ENCODE results near the gene OR5H14. TPM values are rescaled to one million over a fixed set of nuclear protein-coding genes. Genes with fewer than 3 reads are reported as not detected.
"Not testable (repeated sequence)": the region's sequence is repeated elsewhere in the genome, so short reads cannot be mapped to it uniquely, and the experiment has no call there.

The OR5H14 gene
- total RNA-seq, 1 donor, result not detected

DNA sequence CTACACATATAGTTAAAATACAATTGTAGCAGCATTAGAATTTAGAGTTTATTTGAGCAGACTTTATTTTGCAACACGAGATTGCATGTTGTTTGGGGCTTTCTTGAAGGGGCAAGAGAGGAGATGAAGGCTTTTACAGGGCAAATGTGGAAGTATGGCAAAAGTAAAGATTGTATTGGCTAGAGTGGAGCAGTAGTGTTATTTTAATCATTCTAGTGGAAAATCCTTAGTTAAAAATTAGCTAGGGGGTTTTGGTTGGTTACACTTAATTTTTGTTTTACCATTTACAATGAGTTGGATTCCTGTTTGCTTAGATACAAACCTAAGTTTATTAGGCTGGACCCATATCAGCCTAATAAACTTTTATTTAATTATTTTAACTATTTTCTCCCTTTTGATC is 23.8 kb downstream of the OR5H14 start:
- TF ChIP-seq, protein P1, sequence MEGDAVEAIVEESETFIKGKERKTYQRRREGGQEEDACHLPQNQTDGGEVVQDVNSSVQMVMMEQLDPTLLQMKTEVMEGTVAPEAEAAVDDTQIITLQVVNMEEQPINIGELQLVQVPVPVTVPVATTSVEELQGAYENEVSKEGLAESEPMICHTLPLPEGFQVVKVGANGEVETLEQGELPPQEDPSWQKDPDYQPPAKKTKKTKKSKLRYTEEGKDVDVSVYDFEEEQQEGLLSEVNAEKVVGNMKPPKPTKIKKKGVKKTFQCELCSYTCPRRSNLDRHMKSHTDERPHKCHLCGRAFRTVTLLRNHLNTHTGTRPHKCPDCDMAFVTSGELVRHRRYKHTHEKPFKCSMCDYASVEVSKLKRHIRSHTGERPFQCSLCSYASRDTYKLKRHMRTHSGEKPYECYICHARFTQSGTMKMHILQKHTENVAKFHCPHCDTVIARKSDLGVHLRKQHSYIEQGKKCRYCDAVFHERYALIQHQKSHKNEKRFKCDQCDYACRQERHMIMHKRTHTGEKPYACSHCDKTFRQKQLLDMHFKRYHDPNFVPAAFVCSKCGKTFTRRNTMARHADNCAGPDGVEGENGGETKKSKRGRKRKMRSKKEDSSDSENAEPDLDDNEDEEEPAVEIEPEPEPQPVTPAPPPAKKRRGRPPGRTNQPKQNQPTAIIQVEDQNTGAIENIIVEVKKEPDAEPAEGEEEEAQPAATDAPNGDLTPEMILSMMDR (IDR thresholded peaks at IDR 0.05; ENCODE audit: insufficient read depth, low read depth, low read length), result no peak
- H3K4me3 ChIP-seq (ENCODE audit: low read depth, low read length), result no peak overlapping the region
- DNase-seq (ENCODE audit: low read depth), result no peak

DNA sequence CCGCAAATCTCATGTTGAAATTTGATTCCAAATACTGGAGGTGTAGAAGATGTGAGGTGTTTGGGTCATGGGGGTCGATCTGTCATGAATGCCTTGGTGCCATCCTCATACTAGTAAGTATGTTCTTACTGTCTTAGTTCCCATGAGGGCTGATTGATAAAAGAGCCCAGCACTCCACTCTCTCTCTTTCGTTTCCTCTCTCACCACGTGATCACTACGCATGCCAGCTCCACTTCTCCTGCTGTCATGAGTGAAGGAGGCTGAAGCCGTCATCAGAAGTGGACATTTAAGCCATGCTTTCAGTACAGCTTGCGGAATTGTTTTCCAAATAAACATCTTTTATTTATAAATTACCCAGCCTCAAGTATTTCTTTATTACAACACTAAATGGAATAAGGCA is 25.3 kb downstream of the OR5H14 start:
- H3K4me3 ChIP-seq (ENCODE audit: low read depth, low read length), result no peak overlapping the region
- no peak for DNase-seq (ENCODE audit: low read depth)
- TF ChIP-seq, protein P1 (IDR thresholded peaks at IDR 0.05; ENCODE audit: insufficient read depth, low read depth, low read length), result no peak

DNA sequence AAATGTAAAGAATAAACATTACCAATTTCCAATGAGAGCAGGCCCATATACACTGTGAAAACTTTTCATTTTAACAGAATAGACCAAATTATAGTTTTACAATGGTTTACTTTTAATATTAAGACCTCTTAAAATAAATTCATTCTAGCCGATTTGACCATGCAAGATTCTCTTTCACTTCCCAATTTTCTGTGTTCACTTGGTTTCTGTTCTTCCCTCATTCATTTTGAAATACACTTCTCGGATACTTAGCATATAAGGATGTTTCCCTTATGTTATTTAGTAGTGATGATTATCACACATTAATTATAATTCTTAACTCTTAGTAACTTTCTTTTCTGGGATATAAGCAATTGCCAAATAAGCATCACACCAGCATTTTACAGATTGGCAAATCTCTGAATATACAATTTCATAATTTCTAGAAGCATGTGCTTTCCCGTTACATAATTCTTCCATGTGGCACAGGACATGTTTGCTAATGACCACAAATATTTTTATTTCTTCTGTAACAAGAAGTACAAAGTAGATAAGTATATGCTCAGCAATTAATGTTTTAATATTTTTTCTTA is 33.1 kb downstream of the OR5H14 start:
- DNase-seq (ENCODE audit: low read depth), result no peak
- TF ChIP-seq, protein P1 (IDR thresholded peaks at IDR 0.05; ENCODE audit: insufficient read depth, low read depth, low read length), result no peak
- no peak overlapping the region for H3K4me3 ChIP-seq (ENCODE audit: low read depth, low read length)

DNA sequence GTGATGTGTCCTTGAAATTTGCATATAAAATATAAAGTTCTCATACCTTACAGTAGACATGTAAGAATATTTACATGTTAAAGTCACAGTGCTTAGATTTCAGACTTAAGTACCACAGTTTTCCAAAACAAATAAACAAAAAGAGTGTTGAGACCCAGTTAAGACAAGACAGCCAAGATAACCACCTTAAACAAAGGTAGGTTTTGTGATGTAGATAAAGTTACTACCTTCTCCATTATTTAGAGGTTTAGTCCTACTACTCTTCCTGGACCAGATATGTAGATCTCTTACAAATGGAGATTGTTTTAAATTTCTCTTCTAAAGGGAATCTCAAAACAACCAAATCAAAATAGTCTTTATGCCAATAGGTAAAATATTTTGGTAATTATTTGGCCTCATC is 34.9 kb downstream of the OR5H14 start:
- no peak for DNase-seq (ENCODE audit: low read depth)
- TF ChIP-seq, protein P1 (IDR thresholded peaks at IDR 0.05; ENCODE audit: insufficient read depth, low read depth, low read length), result no peak
- H3K4me3 ChIP-seq (ENCODE audit: low read depth, low read length), result no peak overlapping the region

DNA sequence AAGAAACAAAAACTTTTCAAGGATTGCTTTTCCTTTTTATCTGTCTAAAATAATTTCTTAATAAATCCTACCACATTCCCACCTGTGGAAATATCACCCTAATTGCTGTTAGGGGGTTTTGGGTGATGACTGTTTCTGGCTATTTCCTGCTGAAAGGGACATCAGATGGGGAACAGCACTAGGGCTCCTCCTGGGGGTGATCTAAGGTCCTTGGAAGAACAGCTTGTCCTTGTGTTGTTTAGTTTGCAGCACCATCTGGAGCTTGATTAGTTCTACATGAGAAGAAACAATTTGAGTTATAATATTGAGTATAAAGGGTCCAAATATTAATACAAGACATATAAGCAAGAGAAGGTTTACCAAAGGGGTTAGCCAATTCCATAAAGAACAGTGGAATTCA is 37.9 kb downstream of the OR5H14 start:
- TF ChIP-seq, protein P1 (IDR thresholded peaks at IDR 0.05; ENCODE audit: insufficient read depth, low read depth, low read length), result no peak
- no peak for DNase-seq (ENCODE audit: low read depth)

DNA sequence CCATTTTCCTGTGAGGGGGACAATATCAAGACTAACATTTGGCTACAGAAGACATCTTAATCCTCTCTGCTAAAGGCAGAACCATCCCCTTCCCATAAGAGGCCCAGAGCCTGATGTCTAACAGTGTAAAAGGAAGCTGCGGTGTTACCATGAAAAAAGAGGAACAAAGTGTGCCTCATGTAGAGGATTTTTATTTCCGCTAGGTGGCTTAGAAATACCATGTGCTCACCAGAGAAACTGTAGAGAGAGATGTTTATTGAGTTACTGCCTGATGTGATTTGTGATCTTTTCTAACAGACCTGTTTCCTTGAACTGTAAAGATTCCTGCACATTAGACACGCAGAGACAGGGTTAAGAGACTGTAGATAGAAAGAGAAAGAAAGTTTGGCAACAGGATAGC is 41.3 kb downstream of the OR5H14 start:
- no peak overlapping the region for H3K4me3 ChIP-seq (ENCODE audit: low read depth, low read length)
- DNase-seq (ENCODE audit: low read depth), result no peak
- TF ChIP-seq, protein P1 (IDR thresholded peaks at IDR 0.05; ENCODE audit: insufficient read depth, low read depth, low read length), result peak; percentile 11

More for the DNA sequence above, 37.9 kb downstream of the OR5H14 start:
- H3K4me3 ChIP-seq (ENCODE audit: low read depth, low read length), result no peak overlapping the region

DNA sequence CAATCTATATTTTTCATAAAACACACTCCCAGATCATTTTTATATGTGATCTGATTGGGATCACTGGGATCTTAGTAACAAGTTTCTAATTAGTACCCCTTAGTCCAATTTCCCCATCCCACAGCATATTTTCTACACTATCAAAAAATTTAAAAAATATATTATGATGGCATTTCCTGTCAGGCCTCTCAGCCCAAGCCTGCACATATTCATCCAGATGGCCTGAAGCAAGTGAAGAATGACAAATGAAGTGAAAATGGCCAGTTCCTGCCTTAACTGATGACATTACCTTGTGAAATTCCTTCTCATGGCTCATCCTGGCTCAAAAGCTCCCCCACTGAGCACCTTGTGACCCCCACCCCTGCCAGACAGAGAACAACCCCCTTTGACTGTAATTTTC is 43.6 kb downstream of the OR5H14 start:
- not testable (repeated sequence) for DNase-seq (ENCODE audit: low read depth); H3K4me3 ChIP-seq (ENCODE audit: low read depth, low read length)

DNA sequence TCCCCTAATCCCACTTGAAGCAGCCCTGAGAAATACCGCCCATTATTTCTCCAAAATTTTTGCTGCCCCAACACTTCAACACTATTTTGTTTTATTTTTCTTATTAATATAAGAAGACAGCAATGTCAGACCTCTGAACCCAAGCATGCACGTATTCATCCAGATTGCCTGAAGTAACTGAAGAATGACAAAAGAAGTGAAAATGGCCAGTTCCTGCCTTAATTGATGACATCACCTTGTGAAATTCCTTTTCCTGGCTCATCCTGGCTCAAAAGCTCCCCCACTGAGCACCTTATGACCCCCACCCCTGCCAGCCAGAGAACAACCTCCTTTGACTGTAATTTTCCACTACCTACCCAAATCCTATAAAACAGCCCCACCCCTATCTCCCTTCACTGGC is 49.0 kb downstream of the OR5H14 start:
- not testable (repeated sequence) for DNase-seq (ENCODE audit: low read depth); H3K4me3 ChIP-seq (ENCODE audit: low read depth, low read length)
